K562 (cell line): Measurements from ENCODE around the gene MBNL1. TPM values are rescaled to one million over a fixed set of nuclear protein-coding genes. Genes with fewer than 3 reads are reported as not detected.
A peak's percentile ranks its signal among the peaks of the same experiment; 100 is the strongest.

Source experiments
- ARID1B ChIP-seq: fragments of 450-650 bp; IDR thresholded peaks from 2 replicates; pipeline ENCODE4 v1.6.1; 2016; ENCODE audit warnings: antibody characterized with exemption, mild to moderate bottlenecking, inconsistent platforms
- CREM ChIP-seq: IDR thresholded peaks from 2 replicates; pipeline ENCODE4 v1.6.1; 2014; ENCODE audit warnings: antibody characterized with exemption, low read depth
- EGR1 ChIP-seq: fragments of 450-650 bp; conservative IDR thresholded peaks from 2 replicates; pipeline ENCODE4 v1.6.1; 2017; ENCODE audit warnings: mild to moderate bottlenecking
- MYC ChIP-seq, 2 experiments: fragments of 250-450 bp in 1 of 2; sonication (Bioruptor Pico) in 1 of 2; IDR thresholded peaks; 2 replicates each; pipeline versions ENCODE4 v1.5.1 to v1.6.1; 2012 to 2021; ENCODE audit warnings: low read depth in 2 of 2, borderline replicate concordance in 1 of 2, improper control_type of control experiment in 1 of 2, low read length in 1 of 2, mild to moderate bottlenecking in 1 of 2, moderate library complexity in 1 of 2
- SMARCA4 ChIP-seq: fragments of 450-650 bp; IDR thresholded peaks from 2 replicates; pipeline ENCODE4 v1.6.1; 2016
- polyA plus RNA-seq, 8 experiments: library from polyadenylated mRNA; depleted of rRNA in 4 of 8; stranded (reverse) in 5 of 8; unstranded in 3 of 8; fragments of >200 nt; fragmentation: Nextera tagmentation in 2 of 8; fragmentation: Illumina TruSeq in 1 of 8; extraction: Ambion mirVana in 2 of 8; extraction: Trizol in 1 of 8; gene quantifications; 2 replicates each; pipeline versions ENCODE4 v1.2.1 to v1.2.3, GENCODE V29; 2011 to 2014; ENCODE audit warnings: inconsistent platforms in 1 of 8, missing spikeins in 1 of 8
- total RNA-seq, 7 experiments: library from RNA; depleted of rRNA in 6 of 7; stranded (reverse); fragments of >200 nt in 6 of 7; fragmentation: Illumina TruSeq in 2 of 7; extraction: Trizol in 2 of 7; gene quantifications; 2 replicates each; pipeline versions ENCODE4 v1.2.1 to v1.2.3, GENCODE V29; 2011 to 2021; ENCODE audit warnings: low replicate concordance in 1 of 7
- TF ChIP-seq, protein P1 (sequence below), 2 experiments: fragments of 450-650 bp in 1 of 2; sonication (generic) in 1 of 2; formaldehyde crosslinking in 1 of 2; IDR thresholded peaks; 2 replicates each; pipeline versions ENCODE4 v1.7.1 to v1.9.0; 2016 to 2022; ENCODE audit warnings: inconsistent platforms in 1 of 2, mild to moderate bottlenecking in 1 of 2, missing genetic modification reagents in 1 of 2
- TF ChIP-seq, protein P2 (sequence below), 2 experiments: IDR thresholded peaks in 1 of 2; conservative IDR thresholded peaks in 1 of 2; 2 replicates each; pipeline ENCODE4 v1.6.1; 2016; ENCODE audit warnings: low read depth in 2 of 2, mild to moderate bottlenecking in 1 of 2, missing compliant biosample characterization in 1 of 2, missing genetic modification characterization in 1 of 2, moderate library complexity in 1 of 2

The MBNL1 gene
- total and polyA plus RNA-seq, 9 of the 15 experiments (the other 6 are each of a cell fraction or from before 2014, with no cell fraction given): 70.3 to 243 (median 220) TPM

DNA sequence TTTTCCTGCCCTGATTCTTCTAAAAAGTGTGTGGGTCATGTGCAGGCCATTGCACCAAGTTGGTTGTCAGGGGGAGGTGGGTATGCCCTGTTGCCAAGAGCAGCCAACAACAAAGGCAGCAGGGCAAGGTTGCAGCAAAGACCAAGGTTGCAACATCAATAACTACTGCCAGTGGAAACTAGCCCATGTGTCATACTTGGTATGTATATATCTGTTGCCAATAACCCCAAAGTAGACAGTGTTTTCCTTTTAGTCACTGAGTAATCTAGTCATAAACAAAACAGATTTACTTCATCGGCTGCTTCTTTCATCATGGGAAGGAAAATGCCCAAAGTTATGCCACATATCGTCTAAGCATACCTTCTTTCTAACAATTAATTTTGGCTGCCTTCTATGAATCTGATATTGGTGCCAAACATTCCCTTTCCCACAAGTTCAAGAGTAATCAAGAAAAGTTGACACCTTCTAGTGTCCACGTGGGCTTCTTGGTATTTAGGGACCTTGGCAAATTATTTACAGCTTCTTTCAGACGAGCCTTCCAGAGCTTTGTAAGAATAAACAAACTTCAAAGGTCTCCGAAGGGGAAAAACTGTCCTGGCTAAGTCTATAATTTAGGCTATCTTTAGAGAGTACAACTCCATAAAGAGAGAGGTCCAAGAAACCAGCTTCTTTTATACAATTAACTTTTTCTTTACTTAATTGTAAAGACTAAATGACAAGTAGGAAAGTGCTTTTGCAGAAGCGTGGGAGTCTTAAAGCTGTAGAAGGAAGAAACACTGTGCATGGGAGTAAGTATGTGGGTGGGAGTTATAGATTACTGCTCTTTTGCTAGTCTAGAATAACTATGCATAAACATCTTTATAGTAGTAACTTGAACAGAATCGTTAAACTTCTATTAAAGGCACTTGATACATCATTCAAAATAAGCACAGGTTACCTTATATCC lies 10.0 kb upstream of the MBNL1 start (continued):
- TF ChIP-seq, protein P1, sequence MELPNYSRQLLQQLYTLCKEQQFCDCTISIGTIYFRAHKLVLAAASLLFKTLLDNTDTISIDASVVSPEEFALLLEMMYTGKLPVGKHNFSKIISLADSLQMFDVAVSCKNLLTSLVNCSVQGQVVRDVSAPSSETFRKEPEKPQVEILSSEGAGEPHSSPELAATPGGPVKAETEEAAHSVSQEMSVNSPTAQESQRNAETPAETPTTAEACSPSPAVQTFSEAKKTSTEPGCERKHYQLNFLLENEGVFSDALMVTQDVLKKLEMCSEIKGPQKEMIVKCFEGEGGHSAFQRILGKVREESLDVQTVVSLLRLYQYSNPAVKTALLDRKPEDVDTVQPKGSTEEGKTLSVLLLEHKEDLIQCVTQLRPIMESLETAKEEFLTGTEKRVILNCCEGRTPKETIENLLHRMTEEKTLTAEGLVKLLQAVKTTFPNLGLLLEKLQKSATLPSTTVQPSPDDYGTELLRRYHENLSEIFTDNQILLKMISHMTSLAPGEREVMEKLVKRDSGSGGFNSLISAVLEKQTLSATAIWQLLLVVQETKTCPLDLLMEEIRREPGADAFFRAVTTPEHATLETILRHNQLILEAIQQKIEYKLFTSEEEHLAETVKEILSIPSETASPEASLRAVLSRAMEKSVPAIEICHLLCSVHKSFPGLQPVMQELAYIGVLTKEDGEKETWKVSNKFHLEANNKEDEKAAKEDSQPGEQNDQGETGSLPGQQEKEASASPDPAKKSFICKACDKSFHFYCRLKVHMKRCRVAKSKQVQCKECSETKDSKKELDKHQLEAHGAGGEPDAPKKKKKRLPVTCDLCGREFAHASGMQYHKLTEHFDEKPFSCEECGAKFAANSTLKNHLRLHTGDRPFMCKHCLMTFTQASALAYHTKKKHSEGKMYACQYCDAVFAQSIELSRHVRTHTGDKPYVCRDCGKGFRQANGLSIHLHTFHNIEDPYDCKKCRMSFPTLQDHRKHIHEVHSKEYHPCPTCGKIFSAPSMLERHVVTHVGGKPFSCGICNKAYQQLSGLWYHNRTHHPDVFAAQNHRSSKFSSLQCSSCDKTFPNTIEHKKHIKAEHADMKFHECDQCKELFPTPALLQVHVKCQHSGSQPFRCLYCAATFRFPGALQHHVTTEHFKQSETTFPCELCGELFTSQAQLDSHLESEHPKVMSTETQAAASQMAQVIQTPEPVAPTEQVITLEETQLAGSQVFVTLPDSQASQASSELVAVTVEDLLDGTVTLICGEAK (IDR thresholded peaks at IDR 0.05): 0 out of 2 replicates have a peak, but pooled peaks have one; percentile 9
- TF ChIP-seq, protein P1 (CRISPR knock-in tag; IDR thresholded peaks at IDR 0.05): no peak
- peak; percentile 90 for TF ChIP-seq EGR1
- TF ChIP-seq, protein P2, sequence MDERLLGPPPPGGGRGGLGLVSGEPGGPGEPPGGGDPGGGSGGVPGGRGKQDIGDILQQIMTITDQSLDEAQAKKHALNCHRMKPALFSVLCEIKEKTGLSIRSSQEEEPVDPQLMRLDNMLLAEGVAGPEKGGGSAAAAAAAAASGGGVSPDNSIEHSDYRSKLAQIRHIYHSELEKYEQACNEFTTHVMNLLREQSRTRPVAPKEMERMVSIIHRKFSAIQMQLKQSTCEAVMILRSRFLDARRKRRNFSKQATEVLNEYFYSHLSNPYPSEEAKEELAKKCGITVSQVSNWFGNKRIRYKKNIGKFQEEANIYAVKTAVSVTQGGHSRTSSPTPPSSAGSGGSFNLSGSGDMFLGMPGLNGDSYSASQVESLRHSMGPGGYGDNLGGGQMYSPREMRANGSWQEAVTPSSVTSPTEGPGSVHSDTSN (CRISPR knock-in tag; IDR thresholded peaks at IDR 0.05; ENCODE audit: low read depth): no peak
- TF ChIP-seq, protein P2 (tag; conservative IDR thresholded peaks at IDR 0.05; ENCODE audit: low read depth): 0 out of 2 replicates have a peak, but pooled peaks have one; percentile 9
- TF ChIP-seq CREM: 0 out of 2 replicates have a peak, but pooled peaks have one; percentile 9
- TF ChIP-seq ARID1B: peak; percentile 50
- TF ChIP-seq MYC (IDR thresholded peaks at IDR 0.05; ENCODE audit: low read depth, low read length): peak; percentile 25; the same call in 1 of the 2 replicates
- no peak for TF ChIP-seq MYC (CRISPR knock-in tag; IDR thresholded peaks at IDR 0.05; ENCODE audit: borderline replicate concordance, low read depth)
- 0 out of 2 replicates have a peak, but pooled peaks have one; percentile 13 for TF ChIP-seq SMARCA4
